ENCODE measurements around the gene TMEFF2.

The TMEFF2 gene, protein sequence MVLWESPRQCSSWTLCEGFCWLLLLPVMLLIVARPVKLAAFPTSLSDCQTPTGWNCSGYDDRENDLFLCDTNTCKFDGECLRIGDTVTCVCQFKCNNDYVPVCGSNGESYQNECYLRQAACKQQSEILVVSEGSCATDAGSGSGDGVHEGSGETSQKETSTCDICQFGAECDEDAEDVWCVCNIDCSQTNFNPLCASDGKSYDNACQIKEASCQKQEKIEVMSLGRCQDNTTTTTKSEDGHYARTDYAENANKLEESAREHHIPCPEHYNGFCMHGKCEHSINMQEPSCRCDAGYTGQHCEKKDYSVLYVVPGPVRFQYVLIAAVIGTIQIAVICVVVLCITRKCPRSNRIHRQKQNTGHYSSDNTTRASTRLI

DNA sequence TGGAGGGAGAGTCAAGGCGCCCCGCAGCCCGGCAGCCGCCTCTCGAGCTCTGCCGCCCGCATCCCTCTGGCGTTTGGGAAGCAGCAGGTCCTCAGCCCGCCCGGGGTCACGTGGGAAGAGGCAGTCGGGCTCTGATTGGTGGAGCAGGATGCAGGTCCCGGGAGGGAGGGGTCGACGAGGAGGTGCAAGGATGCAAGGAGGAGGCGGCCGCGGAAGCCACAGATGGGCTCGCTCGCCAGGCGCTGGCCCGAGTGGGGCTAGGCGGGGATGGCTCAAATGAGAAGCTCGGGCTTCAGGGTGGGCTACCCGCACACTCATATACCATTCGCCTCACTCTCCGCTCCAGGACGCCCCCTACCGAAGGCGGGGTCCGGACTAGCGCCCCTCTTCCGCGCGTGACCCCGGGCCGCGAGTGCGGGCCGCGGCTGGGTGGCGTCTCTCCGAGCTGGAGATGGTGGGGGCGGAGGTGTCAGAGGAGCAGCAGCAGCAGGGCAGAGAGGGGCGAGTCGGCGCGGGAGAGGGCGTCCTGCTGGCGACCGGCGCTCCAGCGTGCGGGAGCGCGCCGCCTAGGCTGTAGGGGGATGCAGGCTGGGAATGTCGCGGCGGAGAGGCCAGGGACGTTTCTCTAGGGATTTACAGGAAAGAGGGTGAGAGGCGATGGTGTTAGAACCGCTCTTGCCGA lies at the start of gene TMEFF2:
Gene TMEFF2 (minus strand): TSS at position 68 of the 682 bp plus-strand sequence. CDS start 409 bp downstream, outside the sequence.
- DNase-seq: peak; percentile 31

DNA sequence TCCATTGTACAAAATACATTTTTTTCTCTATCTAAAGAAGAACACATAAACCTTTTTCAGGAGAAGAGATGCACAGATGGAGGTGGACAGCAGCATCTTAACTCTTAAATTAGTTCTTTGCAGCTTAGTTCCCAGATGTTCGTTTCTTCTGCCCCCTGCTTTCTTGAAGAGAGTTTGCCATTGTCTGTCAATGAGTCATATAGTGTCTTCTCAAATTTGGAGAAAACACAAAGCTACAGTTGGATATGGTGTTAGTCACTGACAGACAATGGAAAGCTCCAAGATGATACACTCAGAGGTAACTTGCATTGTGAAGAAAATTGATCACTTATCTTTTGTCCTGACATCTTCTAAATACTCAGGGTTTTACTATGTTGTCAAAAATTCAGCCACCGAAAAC lies 48.8 kb upstream of the TMEFF2 start:
- DNase-seq: no peak

DNA sequence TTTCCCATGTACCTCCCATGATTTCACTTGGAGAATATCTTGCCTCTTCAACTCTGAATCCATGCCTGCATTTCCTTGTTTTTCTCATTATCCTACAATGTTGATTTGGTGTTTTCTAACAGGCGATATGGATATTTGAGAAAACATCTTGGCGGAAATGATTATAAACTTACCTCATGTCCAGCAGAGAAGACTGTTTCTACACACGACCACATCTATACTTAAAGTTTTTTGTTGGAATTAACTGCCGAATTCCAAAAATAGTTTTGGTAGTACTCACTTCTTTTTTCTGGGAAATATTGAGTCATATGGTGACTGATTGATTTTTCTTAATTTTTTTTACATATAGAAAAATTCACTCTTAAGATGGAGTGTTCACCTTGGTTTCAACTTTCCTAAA lies 41.4 kb upstream of the TMEFF2 start:
- DNase-seq: no peak

DNA sequence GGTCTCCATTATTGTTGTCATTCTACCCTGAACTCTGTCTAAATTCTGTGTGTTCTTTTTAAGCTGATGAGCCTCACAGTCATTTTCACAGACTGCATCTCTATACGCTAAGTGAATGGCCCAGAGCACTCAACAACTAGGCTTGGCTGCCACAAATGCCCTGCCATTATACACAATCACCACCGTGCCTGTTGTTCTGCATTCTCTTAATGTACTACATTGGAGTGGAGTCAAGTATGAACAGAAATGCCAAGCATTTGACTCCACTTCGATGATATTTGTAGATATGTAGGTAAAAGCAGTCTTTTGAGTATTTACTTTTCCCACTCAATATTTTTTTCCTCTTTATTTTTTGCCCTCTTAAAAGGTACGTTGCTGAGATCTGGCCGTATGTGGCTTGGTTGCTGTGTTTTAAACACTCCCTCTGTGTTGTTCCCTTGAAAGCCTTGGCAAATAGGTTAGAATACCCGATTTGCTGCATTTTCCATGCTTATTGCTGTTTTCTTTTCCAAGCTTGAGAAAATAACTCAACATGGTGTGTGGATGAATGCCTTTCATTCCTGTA lies 36.2 kb upstream of the TMEFF2 start:
- DNase-seq: no peak

DNA sequence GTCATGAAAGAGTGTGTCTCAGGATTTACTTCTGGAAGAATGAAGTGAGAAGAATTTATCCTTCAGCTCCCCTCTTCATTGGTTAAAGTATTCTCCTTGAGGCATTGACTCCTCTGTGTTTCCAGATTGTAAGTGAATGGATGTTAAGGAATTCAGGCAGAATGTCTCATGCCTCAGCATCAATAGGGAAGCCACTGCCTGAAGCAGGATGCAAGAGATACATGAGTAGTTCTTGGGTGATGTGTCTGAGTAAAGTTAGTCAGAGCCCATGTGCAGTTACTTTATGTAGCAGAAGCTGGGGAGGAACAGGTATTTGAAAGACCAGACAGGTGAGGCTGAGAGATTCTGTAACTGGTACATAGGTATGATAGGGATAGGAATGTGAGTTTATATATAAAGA lies 34.0 kb upstream of the TMEFF2 start:
- DNase-seq: no peak

DNA sequence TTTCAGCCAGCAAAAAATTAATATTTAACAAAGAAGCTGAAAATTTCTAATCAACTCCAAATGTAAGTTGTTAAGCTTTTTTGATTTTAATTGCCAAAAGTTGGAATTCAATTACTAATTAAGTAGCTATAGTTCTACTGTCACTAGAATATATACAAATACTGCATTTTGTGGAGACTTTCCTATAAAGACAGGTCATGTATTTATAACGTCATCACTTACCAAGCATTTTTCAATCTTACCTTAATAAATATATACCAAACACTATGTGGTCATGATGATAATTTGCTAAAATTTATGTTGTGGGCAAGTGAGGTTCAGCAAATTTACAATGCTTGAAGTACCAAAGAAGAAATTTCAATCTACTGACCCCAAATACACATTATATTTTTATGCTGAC lies 24.2 kb upstream of the TMEFF2 start:
- no peak for DNase-seq

DNA sequence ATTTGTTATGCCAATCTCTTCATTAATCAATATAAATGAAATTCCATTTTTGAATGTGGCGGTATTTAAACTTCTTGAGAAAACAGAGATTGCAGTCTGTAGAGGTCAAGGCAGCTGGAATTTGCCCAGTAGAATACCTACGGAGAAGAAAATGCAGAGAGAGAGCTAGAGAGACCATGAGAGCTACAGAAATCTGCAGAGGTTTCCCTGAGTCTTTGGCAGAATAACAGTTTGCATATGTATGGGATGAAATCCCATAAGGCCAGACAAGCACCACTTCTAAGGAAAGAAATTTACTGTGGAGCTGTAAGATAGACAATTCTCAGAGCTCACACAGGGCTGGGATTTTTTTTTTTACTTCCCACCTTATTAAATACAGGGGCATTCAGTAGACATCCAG lies 23.6 kb upstream of the TMEFF2 start:
- no peak for DNase-seq

DNA sequence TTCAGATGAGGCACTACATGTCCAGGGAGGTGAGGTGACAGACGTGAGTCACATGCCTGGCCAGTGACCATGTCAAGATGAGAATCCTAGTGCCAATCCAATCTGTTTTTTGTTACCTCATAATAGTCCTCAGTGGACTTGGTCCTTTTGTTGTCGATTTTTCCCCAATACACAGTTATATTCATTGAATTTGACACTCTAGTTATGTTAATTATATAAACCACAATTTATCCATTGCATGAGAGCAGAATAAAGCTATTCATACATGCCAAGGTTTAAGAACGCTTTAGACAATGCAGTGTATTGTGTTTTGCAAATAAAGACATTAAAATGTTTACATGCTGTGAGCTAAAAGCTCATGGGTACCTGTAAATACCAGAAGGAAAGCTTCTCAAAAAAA lies 21.6 kb upstream of the TMEFF2 start:
- no peak for DNase-seq

DNA sequence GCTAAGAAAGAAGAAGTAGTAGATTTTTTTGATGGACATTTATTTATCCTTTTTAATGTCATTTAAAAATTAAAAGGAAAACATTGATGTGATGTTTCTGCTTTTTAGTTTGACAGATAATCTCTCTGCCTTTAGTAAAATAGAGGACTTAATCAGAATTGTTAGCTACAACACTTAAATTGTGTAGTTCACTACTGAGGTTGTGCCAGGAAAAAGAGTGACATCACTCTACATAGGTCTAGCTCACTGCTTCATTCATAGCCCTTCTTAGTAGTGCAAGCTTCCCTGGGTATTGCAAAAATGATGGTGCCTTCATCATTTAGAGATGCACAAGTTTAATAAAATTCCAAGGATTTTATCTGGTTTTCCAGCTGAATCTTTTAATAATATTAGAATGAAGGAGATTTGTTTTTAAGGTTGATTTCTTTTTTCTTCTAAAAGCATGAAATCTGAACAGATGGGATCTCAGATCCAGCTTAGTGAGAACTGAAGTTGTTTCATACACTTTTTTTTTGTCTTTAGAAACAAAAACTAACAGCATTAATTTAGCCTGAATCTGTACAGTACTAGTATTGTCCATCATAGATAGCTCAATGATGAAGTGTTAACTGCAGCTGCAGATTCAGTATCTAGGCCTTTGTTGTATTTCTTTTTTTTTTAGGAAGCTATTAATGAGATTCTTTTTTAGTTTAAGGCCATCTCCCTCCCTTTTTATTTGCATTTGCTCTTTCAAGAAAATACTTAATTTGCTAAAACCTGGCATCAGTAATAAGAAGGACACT lies 20.6 kb upstream of the TMEFF2 start:
- no peak for DNase-seq

DNA sequence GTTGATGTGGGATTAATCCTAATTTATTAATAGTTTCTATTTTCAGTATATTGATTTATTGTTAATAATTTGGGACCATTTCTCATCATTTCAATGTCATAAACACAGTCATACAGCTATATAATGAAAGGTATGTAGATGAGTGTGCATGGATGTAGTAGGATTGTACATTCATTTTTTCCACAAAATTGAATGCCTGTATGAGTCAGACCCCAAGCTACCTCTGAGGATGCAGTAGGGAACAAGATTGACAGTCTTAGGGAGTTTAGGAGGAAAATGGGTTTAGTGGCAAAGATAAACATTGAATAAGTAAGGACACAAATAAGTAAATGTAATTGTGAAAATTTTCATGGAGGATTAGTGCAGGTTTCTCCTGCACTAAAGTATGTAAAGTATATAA lies 14.1 kb upstream of the TMEFF2 start:
- DNase-seq: no peak

DNA sequence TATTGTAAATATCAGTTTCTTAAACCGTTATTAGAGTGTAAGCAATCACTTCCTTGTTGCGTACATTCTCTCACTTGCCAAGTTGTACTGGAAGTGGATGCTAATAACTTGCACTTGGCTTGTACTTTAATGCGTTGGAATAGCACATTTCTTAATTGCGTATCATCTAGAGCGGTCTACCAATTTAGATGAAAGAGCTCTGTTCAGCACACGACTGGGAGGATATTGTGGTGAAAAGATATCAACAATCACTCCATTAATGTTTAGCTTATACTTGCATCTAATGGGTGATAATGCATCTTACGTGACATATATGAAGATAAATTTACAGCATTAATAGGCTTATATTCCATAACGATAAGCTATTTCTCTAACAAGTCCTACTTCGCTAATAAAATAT lies 11.7 kb upstream of the TMEFF2 start:
- no peak for DNase-seq

DNA sequence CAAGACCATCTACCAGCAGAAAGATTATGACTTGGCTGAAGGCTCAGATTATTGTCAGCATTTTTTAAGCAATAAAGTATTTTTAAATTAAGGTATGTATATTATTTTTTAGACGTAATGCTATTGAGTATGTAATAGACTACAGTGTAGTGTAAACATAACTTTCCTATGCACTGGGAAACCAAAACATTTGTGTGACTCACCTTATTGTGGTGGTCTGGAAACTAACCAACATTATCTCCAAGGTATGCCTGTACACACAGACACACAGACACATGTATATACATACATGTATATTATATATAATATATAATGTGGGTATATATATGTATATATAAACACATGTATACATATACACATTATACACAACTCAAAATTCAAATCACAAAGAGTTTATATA lies 9.1 kb upstream of the TMEFF2 start:
- DNase-seq: no peak

DNA sequence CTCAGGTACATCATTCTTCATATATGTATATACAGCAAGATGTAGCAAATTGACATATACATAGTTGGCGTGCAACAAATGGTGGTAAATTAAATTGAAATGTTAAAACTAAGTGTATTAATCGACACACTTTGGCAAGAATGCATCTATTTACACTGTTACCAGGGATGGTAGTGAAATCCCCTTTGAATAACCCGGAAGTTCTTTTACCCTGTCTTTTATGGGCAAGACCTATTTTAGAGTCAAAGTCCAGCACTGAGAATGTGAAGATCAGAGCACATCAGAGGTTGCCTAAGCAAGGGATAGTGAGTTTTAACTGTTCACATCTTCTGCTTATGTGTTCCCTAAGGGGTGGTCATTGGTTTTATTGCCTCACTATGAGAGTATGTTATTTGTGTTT lies 7.6 kb upstream of the TMEFF2 start:
- DNase-seq: no peak

DNA sequence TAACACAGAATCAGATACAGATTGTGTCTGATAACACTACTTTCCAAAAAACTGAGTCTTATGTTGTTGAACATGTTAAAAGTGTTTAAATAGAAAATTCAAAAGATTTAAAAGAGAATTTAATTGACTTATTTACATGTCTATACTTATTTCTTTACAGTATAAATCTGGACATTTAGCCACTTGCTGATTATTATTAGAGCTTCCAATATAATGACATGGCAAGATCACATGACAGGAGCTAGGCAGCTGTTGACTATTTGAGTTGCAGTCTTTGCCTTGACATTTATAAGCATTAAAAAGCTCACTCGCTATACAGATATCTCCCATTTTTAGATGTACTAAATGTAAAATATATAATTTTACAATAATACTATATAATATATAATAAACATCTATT lies 6.4 kb upstream of the TMEFF2 start:
- DNase-seq: no peak

DNA sequence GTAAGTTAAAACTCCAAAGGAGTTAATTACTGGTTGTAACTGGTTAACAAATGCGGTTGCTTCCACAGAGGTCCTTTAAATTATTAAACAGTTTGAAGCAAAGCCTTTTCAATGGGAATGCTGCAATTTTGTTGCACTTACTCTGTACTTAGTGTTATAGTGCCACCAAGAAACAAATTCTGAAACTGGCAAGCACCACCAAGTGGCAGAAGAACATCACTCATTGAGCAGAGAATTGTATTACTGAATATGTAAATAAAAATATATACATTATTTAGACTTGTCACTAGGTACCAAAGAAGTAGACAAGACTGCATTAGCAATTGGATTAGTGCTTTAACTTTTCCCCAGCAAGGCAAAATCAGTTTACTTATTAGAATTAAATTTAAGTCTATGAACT lies 2.6 kb upstream of the TMEFF2 start:
- DNase-seq: no peak

DNA sequence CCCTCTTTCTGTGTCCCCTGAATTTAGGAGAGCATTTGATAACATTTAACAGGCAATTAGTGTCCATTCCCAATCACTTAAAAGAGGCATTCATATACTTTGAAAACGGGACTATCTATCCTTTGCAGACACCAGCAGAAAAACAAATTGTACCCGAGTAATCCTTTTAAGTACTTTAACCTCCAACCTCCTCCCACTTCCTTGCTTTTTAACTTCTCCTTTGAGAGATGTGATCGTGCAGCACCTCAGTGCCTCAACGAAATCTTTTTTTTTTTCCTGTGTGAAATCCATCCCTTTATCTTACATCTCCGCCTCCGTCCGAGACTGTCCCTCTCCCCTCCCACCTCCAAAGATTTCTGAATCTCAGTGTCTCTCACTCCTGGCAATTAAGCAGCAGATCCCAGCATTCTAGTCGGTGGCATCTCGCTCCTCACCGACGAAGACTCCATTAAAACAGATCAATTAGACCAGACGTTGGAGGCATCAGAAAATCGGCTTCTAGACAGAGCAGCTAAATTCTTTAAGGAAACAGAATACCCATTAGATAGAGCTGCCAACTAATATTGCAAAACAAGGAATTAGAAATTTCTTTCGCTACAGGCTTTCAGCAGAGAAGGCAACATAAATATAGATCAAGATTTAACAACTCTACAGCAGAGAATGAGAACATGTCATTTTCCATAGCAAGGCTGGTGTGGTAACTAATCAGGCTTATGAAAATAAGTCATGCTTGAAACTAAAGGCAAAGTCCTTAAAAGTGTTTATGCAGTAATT lies 1.9 kb upstream of the TMEFF2 start:
- no peak for DNase-seq

DNA sequence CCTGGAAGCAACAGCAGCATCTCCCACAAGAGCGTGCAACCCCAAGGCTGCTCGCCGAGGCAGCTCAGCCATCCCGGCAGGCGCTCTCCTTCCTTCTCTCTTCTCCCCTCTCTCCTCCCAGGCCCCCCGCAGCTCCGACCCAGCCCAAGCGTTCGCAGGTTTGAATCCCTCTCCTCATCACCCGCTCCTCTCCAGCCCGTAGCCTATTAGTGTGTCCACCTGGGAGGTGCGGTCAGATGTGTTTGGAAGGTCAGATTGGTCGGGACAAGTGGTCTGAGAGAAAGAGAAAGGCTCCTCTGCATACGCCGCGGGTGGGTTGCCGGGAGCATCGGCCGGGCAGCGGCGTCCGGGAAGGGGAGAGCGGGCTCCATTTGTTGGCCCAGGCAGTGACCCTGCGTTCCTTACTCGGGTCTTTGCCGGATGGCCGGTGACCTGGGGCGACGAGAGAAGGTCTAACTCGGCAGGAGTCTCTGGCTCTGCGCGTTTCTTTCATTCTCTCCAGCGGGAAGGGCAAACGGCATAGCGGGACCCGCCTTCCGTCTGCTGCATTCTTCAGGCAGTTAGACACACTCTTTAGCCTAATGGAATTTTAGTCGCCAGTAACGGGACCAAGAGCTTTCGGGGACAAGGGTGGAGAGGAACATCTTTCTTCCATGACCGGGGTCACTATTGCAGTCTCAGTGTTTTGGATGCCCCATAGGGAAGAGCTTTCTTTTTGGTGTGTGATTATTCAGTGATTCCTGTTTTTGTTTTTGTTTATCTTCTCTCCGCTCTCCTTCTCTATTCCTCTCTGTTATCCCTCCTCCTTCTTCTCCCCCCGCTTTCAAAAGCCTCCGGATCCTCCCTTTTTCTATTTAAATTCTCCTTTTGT lies 1.1 kb upstream of the TMEFF2 start:
- DNase-seq: peak; percentile 1

DNA sequence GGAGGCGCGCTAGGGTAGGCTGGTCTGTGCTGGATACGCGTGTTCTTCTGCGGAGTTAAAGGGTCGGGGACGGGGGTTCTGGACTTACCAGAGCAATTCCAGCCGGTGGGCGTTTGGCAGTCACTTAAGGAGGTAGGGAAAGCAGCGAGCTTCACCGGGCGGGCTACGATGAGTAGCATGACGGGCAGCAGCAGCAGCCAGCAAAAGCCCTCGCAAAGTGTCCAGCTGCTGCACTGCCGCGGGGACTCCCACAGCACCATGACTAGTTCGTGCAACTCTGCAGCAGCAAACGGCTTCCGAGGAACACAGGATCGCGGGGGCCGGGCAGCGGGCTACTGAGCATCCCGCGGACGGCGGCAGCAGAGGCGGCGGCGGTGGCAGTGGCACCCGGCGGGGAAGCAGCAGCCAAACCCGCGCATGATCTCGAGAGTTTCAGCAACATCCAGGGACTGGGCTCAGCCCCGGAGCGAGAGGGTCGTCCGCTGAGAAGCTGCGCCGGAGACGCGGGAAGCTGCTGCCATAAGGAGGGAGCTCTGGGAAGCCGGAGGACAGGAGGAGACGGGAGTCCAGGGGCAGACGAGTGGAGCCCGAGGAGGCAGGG lies 368 bp downstream of the TMEFF2 start:
- peak; percentile 4 for DNase-seq

DNA sequence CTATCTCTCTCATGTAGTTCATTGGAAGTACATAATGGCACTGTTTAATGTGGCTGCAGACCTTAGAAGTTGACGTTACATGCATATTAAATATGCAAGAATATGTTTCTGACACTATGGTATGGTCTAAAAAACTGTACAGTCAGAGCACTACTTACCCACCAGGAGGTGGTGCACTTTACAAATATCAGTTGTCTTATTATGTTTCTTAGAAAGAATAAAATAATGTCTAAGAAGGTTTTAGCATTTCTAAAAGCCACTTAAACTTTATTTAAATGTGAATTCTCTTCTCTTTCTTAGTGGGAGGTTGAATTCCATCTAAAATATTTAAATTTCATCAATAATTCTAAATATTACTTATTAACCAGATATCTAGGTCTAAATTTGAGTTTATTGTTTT lies 4.3 kb downstream of the TMEFF2 start:
- no peak for DNase-seq

DNA sequence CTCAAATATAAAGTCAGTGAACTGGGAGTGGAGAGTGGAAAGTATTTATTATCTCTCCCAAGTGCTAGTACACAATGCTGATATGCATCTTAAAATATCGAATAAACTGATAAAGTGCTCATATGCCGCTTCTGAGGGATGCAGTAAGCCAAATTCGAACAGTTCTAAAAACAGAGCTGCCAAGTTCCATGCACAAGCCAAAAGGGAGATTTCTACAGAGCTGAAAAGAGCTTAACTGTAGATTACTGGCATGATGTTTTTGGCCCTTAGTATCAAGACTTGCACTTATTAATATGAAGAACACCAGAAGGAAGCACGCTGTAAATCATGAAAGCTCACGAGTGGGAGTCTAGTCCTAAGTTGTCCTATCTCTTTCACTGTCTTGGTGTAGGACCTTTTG lies 7.9 kb downstream of the TMEFF2 start:
- no peak for DNase-seq

DNA sequence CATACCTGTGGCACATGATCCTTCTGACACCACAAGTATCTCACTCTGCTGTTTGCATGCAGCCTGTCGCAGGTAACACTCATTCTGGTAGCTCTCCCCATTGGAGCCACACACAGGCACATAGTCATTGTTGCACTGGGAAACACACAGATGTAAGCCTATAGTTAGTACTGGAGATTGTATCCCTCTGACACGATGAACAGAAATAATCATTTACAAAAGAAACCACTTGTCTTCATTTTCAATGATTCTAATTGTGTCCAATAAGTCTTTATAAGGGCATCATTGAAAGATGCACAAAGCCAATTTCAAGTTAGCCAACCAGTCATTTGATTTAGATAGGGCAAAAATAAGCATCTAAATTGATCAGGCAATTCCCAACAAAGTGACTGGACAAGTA lies 10.4 kb downstream of the TMEFF2 start:
- no peak for DNase-seq

Data from CD4-positive, alpha-beta T cell treated with Interleukin-6 for 4 hours (primary cell).